Panc1 (cell line): ENCODE data around the gene FAM234B. TPM values are rescaled to one million over a fixed set of nuclear protein-coding genes. Genes with fewer than 3 reads are reported as not detected.

Experiments used
- ATAC-seq: fragments of 200-7000 bp; cut with Tn5 transposase; 2 replicates; pipeline ENCODE4 v1.9.1; 2020; ENCODE audit warnings: mild to moderate bottlenecking, moderate library complexity
- BruUV-seq: library from RNA; stranded (reverse); fragments of 400-500 nt; replicated peaks from 2 replicates; lab custom pipeline; 2021; lab: Mats Ljungman, UMichigan
- CTCF ChIA-PET: fragments of 300-600 bp; sonication (Branson Sonifier 250); formaldehyde crosslinking; loops from one replicate; lab custom pipeline; 2022; ENCODE audit warnings: antibody characterized with exemption; lab: Charles Lee
- POLR2A ChIA-PET: fragments of 300-600 bp; sonication (Branson Sonifier 250); formaldehyde crosslinking; loops from one replicate; lab custom pipeline; 2022; ENCODE audit warnings: antibody characterized with exemption; lab: Charles Lee
- DNase-seq: peaks from one replicate; pipeline ENCODE4 v3.0.0-alpha.2; 2010; ENCODE audit warnings: low read depth, low spot score
- H3K27ac ChIP-seq: 2 replicates; pipeline ENCODE4 v1.5.1; 2011; ENCODE audit warnings: mild to moderate bottlenecking, low read length, inconsistent platforms
- H3K27me3 ChIP-seq: fragments of 200-500 bp; sonication (Bioruptor generic); 2 replicates; pipeline ENCODE4 v1.6.0; 2014; ENCODE audit warnings: low read length, inconsistent platforms; ENCODE audit not compliant: control insufficient read depth, insufficient read depth
- H3K36me3 ChIP-seq: fragments of 200-500 bp; sonication (Bioruptor generic); 2 replicates; pipeline ENCODE4 v1.5.1; 2014; ENCODE audit warnings: inconsistent platforms, mild to moderate bottlenecking, low read length, moderate library complexity; ENCODE audit not compliant: control insufficient read depth, insufficient read depth
- H3K4me1 ChIP-seq: 2 replicates; pipeline ENCODE4 v1.5.1; 2011; ENCODE audit warnings: inconsistent platforms, mild to moderate bottlenecking, low read length, moderate library complexity; ENCODE audit not compliant: control insufficient read depth, insufficient read depth
- H3K4me3 ChIP-seq, 2 experiments: 2 replicates each; pipeline ENCODE4 v1.5.1; 2011 to 2012; ENCODE audit warnings: low read depth in 2 of 2, low read length in 2 of 2, mild to moderate bottlenecking in 2 of 2, inconsistent platforms in 1 of 2, moderate library complexity in 1 of 2
- H3K9me3 ChIP-seq: fragments of 200-500 bp; sonication (Bioruptor generic); 2 replicates; pipeline ENCODE4 v1.5.1; 2014; ENCODE audit warnings: low read depth, mild to moderate bottlenecking, inconsistent platforms, low read length, moderate library complexity; ENCODE audit not compliant: control insufficient read depth, insufficient read depth
- POLR2AphosphoS5 ChIP-seq: IDR thresholded peaks from 2 replicates; pipeline ENCODE4 v1.6.1; 2012; ENCODE audit warnings: mild to moderate bottlenecking, low read depth, low read length, moderate library complexity
- REST ChIP-seq, 2 experiments: IDR thresholded peaks; 2 replicates each; pipeline ENCODE4 v1.6.1; 2011 to 2012; ENCODE audit warnings: low read depth in 2 of 2, control low read depth in 1 of 2, low read length in 1 of 2, mild to moderate bottlenecking in 1 of 2, moderate library complexity in 1 of 2; ENCODE audit not compliant: insufficient read depth in 1 of 2
- SIN3A ChIP-seq: IDR thresholded peaks from 2 replicates; pipeline ENCODE4 v1.6.1; 2012; ENCODE audit warnings: low read depth, mild to moderate bottlenecking, low read length, moderate library complexity, borderline replicate concordance; ENCODE audit not compliant: insufficient read depth
- TCF7L2 ChIP-seq: IDR thresholded peaks from 2 replicates; pipeline ENCODE4 v1.6.1; 2011; ENCODE audit warnings: mild to moderate bottlenecking, low read depth, low read length, inconsistent platforms
- in situ Hi-C: cut with HindIII; loops from 2 replicates; pipeline ENCODE4 v1.10.0; 2016; ENCODE audit warnings: low sequenced_read_pairs, low pct_unique_long_range_greater_than_20kb
- intact Hi-C: fragments of 100-400 bp; cut with micrococcal nuclease; formaldehyde crosslinking; loops from one replicate; pipeline ENCODE4 v1.10.0; 2022; ENCODE audit not compliant: unreplicated experiment
- total RNA-seq: library from RNA; stranded (reverse); gene quantifications from one replicate; pipeline ENCODE4 v1.2.1, GENCODE V29; 2021; ENCODE audit not compliant: unreplicated experiment
- TF ChIP-seq, protein P1 (sequence below): fragments of 450-650 bp; IDR thresholded peaks from 2 replicates; pipeline ENCODE4 v1.5.1; 2017; ENCODE audit warnings: mild to moderate bottlenecking

Gene FAM234B
- total RNA-seq, 1 experiment from 2014 or later = 5.4 TPM

DNA sequence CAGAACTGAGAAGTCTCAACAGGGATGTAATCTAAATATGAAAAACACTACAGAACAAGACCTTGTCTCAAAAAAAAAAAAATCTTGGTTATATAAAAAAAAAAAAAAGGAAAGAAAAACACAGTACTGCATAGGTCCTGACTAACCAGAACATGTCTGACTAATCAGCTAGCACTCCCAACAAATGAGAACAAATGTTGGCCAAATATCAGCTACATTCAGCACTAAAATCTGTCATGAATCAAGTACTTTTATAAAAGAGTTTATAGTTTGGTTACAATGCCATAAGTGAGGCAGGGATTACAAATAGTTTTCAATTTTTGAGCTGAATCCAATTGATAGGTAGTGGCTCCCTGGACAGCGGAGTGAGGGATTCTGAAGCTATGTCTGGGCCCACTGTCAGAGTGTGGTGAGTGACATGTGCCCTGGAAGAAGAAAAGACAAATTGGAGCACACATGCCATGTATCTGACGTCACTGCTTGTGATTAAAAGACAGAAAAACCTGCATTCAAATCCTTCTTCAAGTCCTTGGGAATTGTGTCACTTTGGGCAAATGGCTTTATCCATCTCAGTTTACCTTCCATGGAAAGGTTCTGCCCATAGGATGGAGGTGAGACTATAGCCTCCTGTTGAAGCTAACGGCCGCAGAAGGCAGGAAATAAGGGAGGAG, 5.6 kb upstream of the FAM234B start:
- H3K27me3 ChIP-seq = no peaks in the 10 kb centered on the region
- BruUV-seq = no TSS peak
- ChIA-PET POLR2A (no interaction called here), CTCF (no interaction called here)
- DNase-seq (no peak), ATAC-seq (no peak)
- no peak overlapping the region for H3K27ac ChIP-seq
- TF ChIP-seq, protein P1, sequence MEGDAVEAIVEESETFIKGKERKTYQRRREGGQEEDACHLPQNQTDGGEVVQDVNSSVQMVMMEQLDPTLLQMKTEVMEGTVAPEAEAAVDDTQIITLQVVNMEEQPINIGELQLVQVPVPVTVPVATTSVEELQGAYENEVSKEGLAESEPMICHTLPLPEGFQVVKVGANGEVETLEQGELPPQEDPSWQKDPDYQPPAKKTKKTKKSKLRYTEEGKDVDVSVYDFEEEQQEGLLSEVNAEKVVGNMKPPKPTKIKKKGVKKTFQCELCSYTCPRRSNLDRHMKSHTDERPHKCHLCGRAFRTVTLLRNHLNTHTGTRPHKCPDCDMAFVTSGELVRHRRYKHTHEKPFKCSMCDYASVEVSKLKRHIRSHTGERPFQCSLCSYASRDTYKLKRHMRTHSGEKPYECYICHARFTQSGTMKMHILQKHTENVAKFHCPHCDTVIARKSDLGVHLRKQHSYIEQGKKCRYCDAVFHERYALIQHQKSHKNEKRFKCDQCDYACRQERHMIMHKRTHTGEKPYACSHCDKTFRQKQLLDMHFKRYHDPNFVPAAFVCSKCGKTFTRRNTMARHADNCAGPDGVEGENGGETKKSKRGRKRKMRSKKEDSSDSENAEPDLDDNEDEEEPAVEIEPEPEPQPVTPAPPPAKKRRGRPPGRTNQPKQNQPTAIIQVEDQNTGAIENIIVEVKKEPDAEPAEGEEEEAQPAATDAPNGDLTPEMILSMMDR = no peak
- TF ChIP-seq REST (IDR thresholded peaks at IDR 0.05; ENCODE audit: insufficient read depth in 1 of 2, low read depth in 2 of 2, low read length in 1 of 2) (no peak), POLR2AphosphoS5 (no peak), TCF7L2 (no peak), SIN3A (no peak)
- no peaks in the 10 kb centered on the region for H3K4me1 ChIP-seq
- H3K4me3 ChIP-seq = no peak overlapping the region
- in situ Hi-C loops = no loop called here
- no peaks in the 10 kb centered on the region for H3K9me3 ChIP-seq
- H3K36me3 ChIP-seq = no peaks in the 10 kb centered on the region
- intact Hi-C loops = no loop called here

DNA sequence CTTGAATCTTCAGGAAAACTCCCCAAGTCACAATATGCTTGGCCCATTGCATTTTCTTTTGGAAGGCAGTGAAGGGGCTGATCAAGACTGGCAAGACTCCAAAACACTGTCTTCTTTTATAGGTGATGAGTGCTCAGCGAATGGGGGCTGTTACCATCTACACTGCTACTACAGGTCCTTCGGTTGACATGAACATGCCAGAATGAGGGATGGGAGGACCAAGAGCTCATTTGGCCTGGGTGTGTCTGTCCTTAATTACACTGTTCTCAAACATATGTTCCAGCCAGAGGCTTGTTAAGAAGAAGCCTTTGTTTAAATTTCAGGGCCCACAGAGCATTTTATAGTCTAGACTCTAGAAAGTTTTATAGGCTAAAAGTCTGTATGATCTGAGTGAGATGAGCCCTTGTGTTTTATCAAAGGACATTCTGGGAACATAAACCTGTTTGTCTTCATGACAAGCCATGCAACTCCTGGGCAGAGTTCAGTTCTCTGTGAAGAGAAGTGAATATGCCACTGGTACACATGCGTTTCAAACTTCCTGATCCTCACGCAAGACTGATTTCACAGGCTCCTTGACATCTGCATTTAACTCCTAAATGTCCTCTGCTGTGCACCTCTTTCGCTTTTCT, 4.7 kb upstream of the FAM234B start:
- POLR2A ChIA-PET = no interaction called here
- BruUV-seq = no TSS peak
- Histone ChIP-seq H3K27me3 (no peaks in the 10 kb centered on the region), H3K27ac (no peak overlapping the region), H3K36me3 (no peaks in the 10 kb centered on the region), H3K4me1 (no peaks in the 10 kb centered on the region), H3K9me3 (no peaks in the 10 kb centered on the region), H3K4me3 (no peak overlapping the region)
- CTCF ChIA-PET = no interaction called here
- no peak for ATAC-seq
- TF ChIP-seq POLR2AphosphoS5 (no peak), SIN3A (no peak), TCF7L2 (no peak), REST (IDR thresholded peaks at IDR 0.05; ENCODE audit: insufficient read depth in 1 of 2, low read depth in 2 of 2, low read length in 1 of 2) (no peak)
- TF ChIP-seq, protein P1 = no peak
- in situ Hi-C loops = no loop called here
- intact Hi-C loops = no loop called here
- DNase-seq = no peak
